BE2C (cell line): Measurements from ENCODE around the gene FBXW10.
"Not testable (repeated sequence)": the region's sequence is repeated elsewhere in the genome, so short reads cannot be mapped to it uniquely, and the experiment has no call there.

ENCODE experiments used
- DNase-seq: peaks from one replicate; pipeline ENCODE4 v3.0.0-alpha.2; 2020
- H3K27me3 ChIP-seq: fragments of 250-450 bp; sonication (Bioruptor Pico); 2 replicates; pipeline ENCODE4 v1.5.1; 2020; ENCODE audit warnings: mild to moderate bottlenecking
- H3K36me3 ChIP-seq: fragments of 250-450 bp; sonication (Bioruptor Pico); 2 replicates; pipeline ENCODE4 v1.5.1; 2020; ENCODE audit warnings: mild to moderate bottlenecking
- H3K4me1 ChIP-seq: fragments of 250-450 bp; sonication (Bioruptor Pico); 2 replicates; pipeline ENCODE4 v1.5.1; 2020
- H3K4me3 ChIP-seq: 2 replicates; pipeline ENCODE4 v1.5.1; 2011; ENCODE audit warnings: low read depth, low read length
- H3K9me3 ChIP-seq: fragments of 250-450 bp; sonication (Bioruptor Pico); 2 replicates; pipeline ENCODE4 v1.5.1; 2020

The FBXW10 gene

GRCh38 chr17:18739616-18740391 lies 4.0 kb upstream of the FBXW10 start:
- H3K9me3 ChIP-seq, H3K27me3 ChIP-seq, H3K36me3 ChIP-seq, DNase-seq, H3K4me1 ChIP-seq, H3K4me3 ChIP-seq: not testable (repeated sequence)

GRCh38 chr17:18741228-18741627 lies 2.6 kb upstream of the FBXW10 start:
- not testable (repeated sequence) for H3K36me3 ChIP-seq, H3K4me1 ChIP-seq, H3K9me3 ChIP-seq, DNase-seq, H3K4me3 ChIP-seq, H3K27me3 ChIP-seq

GRCh38 chr17:18744726-18745125 lies 872 bp downstream of the FBXW10 start:
- H3K9me3 ChIP-seq, H3K4me1 ChIP-seq, H3K27me3 ChIP-seq, DNase-seq, H3K36me3 ChIP-seq, H3K4me3 ChIP-seq: not testable (repeated sequence)

GRCh38 chr17:18746551-18746950 lies 2.7 kb downstream of the FBXW10 start:
- H3K36me3 ChIP-seq, H3K4me3 ChIP-seq, H3K9me3 ChIP-seq, H3K4me1 ChIP-seq, H3K27me3 ChIP-seq, DNase-seq: not testable (repeated sequence)

GRCh38 chr17:18747501-18747900 lies 3.6 kb downstream of the FBXW10 start:
- not testable (repeated sequence) for H3K9me3 ChIP-seq, DNase-seq, H3K4me3 ChIP-seq, H3K4me1 ChIP-seq, H3K27me3 ChIP-seq, H3K36me3 ChIP-seq

GRCh38 chr17:18750242-18750641 lies 6.4 kb downstream of the FBXW10 start:
- H3K27me3 ChIP-seq, DNase-seq, H3K4me3 ChIP-seq, H3K4me1 ChIP-seq, H3K36me3 ChIP-seq, H3K9me3 ChIP-seq: not testable (repeated sequence)

- H3K9me3 ChIP-seq, H3K4me3 ChIP-seq, DNase-seq, H3K36me3 ChIP-seq, H3K27me3 ChIP-seq, H3K4me1 ChIP-seq: not testable (repeated sequence)
These were observed 10.1 kb downstream of the FBXW10 start for GRCh38 chr17:18753829-18754409.

GRCh38 chr17:18755969-18756368 lies 12.1 kb downstream of the FBXW10 start:
- not testable (repeated sequence) for H3K36me3 ChIP-seq, H3K27me3 ChIP-seq, H3K9me3 ChIP-seq, H3K4me3 ChIP-seq, H3K4me1 ChIP-seq, DNase-seq

GRCh38 chr17:18757368-18758044 lies 13.7 kb downstream of the FBXW10 start:
- H3K4me3 ChIP-seq, H3K4me1 ChIP-seq, H3K27me3 ChIP-seq, DNase-seq, H3K36me3 ChIP-seq, H3K9me3 ChIP-seq: not testable (repeated sequence)

GRCh38 chr17:18758344-18758743 lies 14.5 kb downstream of the FBXW10 start:
- not testable (repeated sequence) for H3K27me3 ChIP-seq, H3K4me3 ChIP-seq, H3K36me3 ChIP-seq, H3K4me1 ChIP-seq, H3K9me3 ChIP-seq, DNase-seq

GRCh38 chr17:18760221-18760620 lies 16.4 kb downstream of the FBXW10 start:
- not testable (repeated sequence) for H3K36me3 ChIP-seq, H3K9me3 ChIP-seq, DNase-seq, H3K27me3 ChIP-seq, H3K4me3 ChIP-seq, H3K4me1 ChIP-seq

GRCh38 chr17:18770572-18770971 lies 26.7 kb downstream of the FBXW10 start:
- not testable (repeated sequence) for H3K9me3 ChIP-seq, DNase-seq, H3K4me3 ChIP-seq, H3K27me3 ChIP-seq, H3K4me1 ChIP-seq, H3K36me3 ChIP-seq

- H3K4me3 ChIP-seq, H3K27me3 ChIP-seq, H3K36me3 ChIP-seq, DNase-seq, H3K4me1 ChIP-seq, H3K9me3 ChIP-seq: not testable (repeated sequence)
These were observed 27.2 kb downstream of the FBXW10 start for GRCh38 chr17:18771066-18771465.
